Upper lobe of left lung (tissue), 6 donors: Measurements from ENCODE around the gene LRRC73. TPM values are rescaled to one million over a fixed set of nuclear protein-coding genes. Genes with fewer than 3 reads are reported as not detected.
"Not testable (repeated sequence)": the region's sequence is repeated elsewhere in the genome, so short reads cannot be mapped to it uniquely, and the experiment has no call there.

Source experiments
- ATAC-seq, 2 donors: fragments of 200-7000 bp; cut with Tn5 transposase; one replicate each; pipeline ENCODE4 v1.9.1; 2022; ENCODE audit warnings: mild to moderate bottlenecking in 2 of 2, moderate library complexity in 2 of 2; ENCODE audit not compliant: low FRiP score in 2 of 2
- DNase-seq, 2 donors: peaks; one replicate each; pipeline ENCODE4 v3.0.0-alpha.2; 2019 to 2020
- H3K27ac ChIP-seq, 4 donors: fragments of 200-600 bp; sonication (generic); one replicate each; pipeline ENCODE4 v1.5.1; 2016 to 2019
- H3K27me3 ChIP-seq, 4 donors: fragments of 200-600 bp; sonication (generic); one replicate each; pipeline ENCODE4 v1.5.1; 2017 to 2019
- H3K36me3 ChIP-seq, 4 donors: fragments of 200-600 bp; sonication (generic); one replicate each; pipeline ENCODE4 v1.5.1; 2016 to 2019
- H3K4me1 ChIP-seq, 4 donors: fragments of 200-600 bp; sonication (generic); one replicate each; pipeline ENCODE4 v1.5.1; 2018 to 2019
- H3K4me3 ChIP-seq, 4 donors: fragments of 200-600 bp; sonication (generic); one replicate each; pipeline ENCODE4 v1.5.1; 2017 to 2019; ENCODE audit warnings: mild to moderate bottlenecking in 2 of 4, moderate library complexity in 1 of 4
- H3K9me3 ChIP-seq, 4 donors: fragments of 200-600 bp; sonication (generic); one replicate each; pipeline ENCODE4 v1.5.1; 2018 to 2019
- CTCF ChIP-seq, 6 experiments: fragments of 450-650 bp in 4 of 6; fragments of 200-600 bp in 2 of 6; sonication (generic) in 2 of 6; IDR thresholded peaks; one replicate each; pipeline ENCODE4 v1.5.1; 2016 to 2019; ENCODE audit warnings: antibody characterized with exemption in 6 of 6
- EP300 ChIP-seq, 4 donors: sonication (generic); formaldehyde crosslinking; IDR thresholded peaks; one replicate each; pipeline ENCODE4 v1.5.1; 2017; ENCODE audit warnings: antibody characterized with exemption in 4 of 4, control low read depth in 2 of 4
- POLR2A ChIP-seq, 4 donors: fragments of 450-650 bp; IDR thresholded peaks; one replicate each; pipeline ENCODE4 v1.5.1; 2016 to 2017; ENCODE audit warnings: antibody characterized with exemption in 4 of 4, mild to moderate bottlenecking in 2 of 4
- POLR2AphosphoS5 ChIP-seq, 2 donors: sonication (generic); formaldehyde crosslinking; IDR thresholded peaks; one replicate each; pipeline ENCODE4 v1.5.1; 2017; ENCODE audit warnings: antibody characterized with exemption in 2 of 2
- WGBS, 2 donors: methylation state at CpG; one replicate each; pipeline ENCODE4 v1.1.5; 2017 to 2018; 5-methylcytosine and 5-hydroxymethylcytosine counted together
- total RNA-seq, 6 donors: library from RNA; depleted of rRNA in 4 of 6; stranded (reverse); fragments of >200 nt in 4 of 6; gene quantifications; one replicate each; pipeline versions ENCODE4 v1.1.0 to v1.2.1, GENCODE V29; 2016 to 2021
- donor health status: DM: no; HTN: no; CAD: no; lungs with moderate emphysema.
- donor health status: DM: no; HTN: yes; CAD: no; lungs with severe emphysema.

LRRC73 gene
- total RNA-seq, 6 donors from 2014 or later, result 0.34 to 3.4 (median 2.5) TPM

DNA sequence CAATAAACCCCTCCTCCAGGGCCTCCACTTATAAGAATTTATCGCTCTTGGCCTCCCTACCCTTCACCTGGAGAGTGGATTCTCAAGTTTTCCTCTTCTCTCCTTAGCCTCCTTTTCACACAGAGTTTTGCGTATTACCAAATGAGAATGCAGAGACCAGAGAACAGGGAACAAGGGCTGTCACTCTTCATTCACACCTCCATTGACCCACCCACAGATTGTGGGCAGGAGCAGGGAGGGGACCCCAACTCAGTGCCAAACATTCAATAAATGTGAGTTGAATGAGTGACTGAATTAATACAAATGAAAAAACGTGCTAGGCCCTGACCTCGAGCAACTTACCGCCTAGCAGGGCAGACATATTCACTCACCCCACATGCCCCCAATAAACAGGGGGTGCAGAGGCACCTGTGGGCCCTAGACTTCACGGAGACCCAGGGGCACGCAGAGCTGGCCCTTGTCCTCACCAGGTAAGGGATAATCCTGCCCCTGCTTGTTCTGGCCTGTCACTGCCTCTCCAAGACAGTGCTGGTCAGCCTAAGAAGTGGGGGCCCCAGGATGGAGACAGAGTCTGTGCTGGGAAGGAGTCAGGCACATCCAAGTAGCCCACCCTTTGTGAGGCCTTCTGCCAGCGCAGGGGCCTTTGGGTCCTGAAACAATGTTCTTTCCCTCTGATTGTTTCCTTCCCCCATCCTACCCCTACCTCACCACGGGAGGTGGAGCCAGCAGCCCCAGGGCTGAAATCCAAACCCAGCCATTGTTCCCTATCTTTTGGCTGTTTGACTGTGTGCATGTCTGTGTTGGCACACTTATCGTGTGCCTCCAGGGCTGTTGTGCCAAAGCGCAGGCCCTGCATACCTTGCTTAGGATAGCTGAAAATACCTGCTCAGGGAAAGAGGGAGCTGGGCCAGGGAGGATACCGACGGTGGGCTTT lies 41.1 kb downstream of the LRRC73 start:
- DNase-seq, result no peak
- H3K36me3 ChIP-seq, result no peaks in the 10 kb centered on the region
- no peak overlapping the region for H3K27ac ChIP-seq
- no peak overlapping the region for H3K4me3 ChIP-seq
- ATAC-seq, result no peak
- WGBS, 2 donors, result 65 to 76% methylated on average over 11 to 13 of the region's 13 CpGs
- H3K9me3 ChIP-seq, result no peaks in the 10 kb centered on the region
- TF ChIP-seq POLR2A (IDR thresholded peaks at IDR 0.05), result no peak
- TF ChIP-seq CTCF (IDR thresholded peaks at IDR 0.05), result no peak
- TF ChIP-seq EP300 (IDR thresholded peaks at IDR 0.05), result no peak
- no peak for TF ChIP-seq POLR2AphosphoS5 (IDR thresholded peaks at IDR 0.05)
- H3K27me3 ChIP-seq, result no peaks in the 10 kb centered on the region
- H3K4me1 ChIP-seq, result no peaks in the 10 kb centered on the region

DNA sequence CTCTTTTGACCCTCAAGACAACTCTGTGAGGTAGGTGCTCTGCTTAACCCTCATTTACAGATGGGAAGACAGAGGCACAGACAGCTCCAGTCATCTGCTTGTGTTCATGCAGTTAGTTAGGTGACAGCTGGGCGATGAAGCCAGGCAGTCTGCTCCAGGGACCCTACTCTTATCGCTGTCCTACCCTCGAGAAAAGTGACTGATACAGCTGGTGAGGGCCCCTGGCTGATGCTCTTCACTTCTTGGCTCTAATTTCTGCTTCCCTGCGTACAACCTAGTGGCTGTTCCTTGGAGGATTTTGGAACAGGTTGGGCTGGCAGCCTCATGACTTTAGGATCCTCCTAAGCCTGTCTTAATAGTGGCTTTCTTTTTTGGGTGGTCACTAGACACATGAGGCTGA lies 41.9 kb downstream of the LRRC73 start:
- no peak overlapping the region for H3K27ac ChIP-seq
- ATAC-seq, result no peak

GRCh38 chr6:43467752-43468151 lies 42.4 kb downstream of the LRRC73 start:
- TF ChIP-seq POLR2AphosphoS5 (IDR thresholded peaks at IDR 0.05) (no peak), CTCF (IDR thresholded peaks at IDR 0.05) (no peak), POLR2A (IDR thresholded peaks at IDR 0.05) (no peak), EP300 (IDR thresholded peaks at IDR 0.05) (no peak)
- ATAC-seq (no peak), DNase-seq (no peak)

More for the DNA sequence above, 41.9 kb downstream of the LRRC73 start:
- 77 to 90% methylated on average over 3 to 4 of the region's 4 CpGs for WGBS, 2 donors
- Histone ChIP-seq H3K27me3 (no peaks in the 10 kb centered on the region), H3K36me3 (no peaks in the 10 kb centered on the region), H3K4me3 (no peak overlapping the region), H3K4me1 (no peaks in the 10 kb centered on the region), H3K9me3 (no peaks in the 10 kb centered on the region)
- DNase-seq, result no peak
- TF ChIP-seq POLR2AphosphoS5 (IDR thresholded peaks at IDR 0.05), result no peak
- no peak for TF ChIP-seq POLR2A (IDR thresholded peaks at IDR 0.05)
- TF ChIP-seq CTCF (IDR thresholded peaks at IDR 0.05), result no peak
- no peak for TF ChIP-seq EP300 (IDR thresholded peaks at IDR 0.05)

GRCh38 chr6:43467265-43467664 lies 42.9 kb downstream of the LRRC73 start:
- H3K27me3 ChIP-seq, H3K4me1 ChIP-seq, H3K9me3 ChIP-seq, H3K36me3 ChIP-seq, H3K4me3 ChIP-seq, H3K27ac ChIP-seq, ATAC-seq, DNase-seq: not testable (repeated sequence)
- 67 to 69% methylated on average over 5 of the region's 5 CpGs for WGBS, 2 donors

More at GRCh38 chr6:43467752-43468151, 42.4 kb downstream of the LRRC73 start:
- no peak overlapping the region for H3K27ac ChIP-seq
- H3K36me3 ChIP-seq, result no peaks in the 10 kb centered on the region
- 71 to 78% methylated on average over 4 of the region's 4 CpGs for WGBS, 2 donors
- H3K9me3 ChIP-seq, result no peaks in the 10 kb centered on the region
- H3K4me1 ChIP-seq, result no peaks in the 10 kb centered on the region
- no peaks in the 10 kb centered on the region for H3K27me3 ChIP-seq
- H3K4me3 ChIP-seq, result no peak overlapping the region

DNA sequence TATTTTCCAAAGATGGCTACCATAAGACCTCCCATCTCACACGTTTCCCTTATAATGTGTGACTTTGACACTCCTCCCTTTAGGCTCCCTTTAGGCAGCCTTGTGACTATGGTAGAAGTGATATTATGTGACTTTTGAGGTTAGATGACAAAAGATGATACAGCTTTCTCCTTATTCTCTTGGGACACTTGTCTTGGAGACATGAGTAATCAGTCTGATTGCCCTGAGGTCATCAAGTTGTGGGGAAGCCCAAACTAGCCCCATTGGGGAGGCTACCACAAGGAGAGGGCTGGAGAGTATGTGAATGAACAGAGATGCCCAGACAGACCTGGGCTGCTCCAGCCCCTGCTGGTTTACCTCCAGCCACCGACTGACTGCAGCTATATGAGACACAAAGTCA lies 44.2 kb downstream of the LRRC73 start:
- no peaks in the 10 kb centered on the region for H3K36me3 ChIP-seq
- WGBS, 2 donors, result 76 to 79% methylated on average over 2 of the region's 2 CpGs
- no peaks in the 10 kb centered on the region for H3K9me3 ChIP-seq
- TF ChIP-seq POLR2A (IDR thresholded peaks at IDR 0.05) (no peak), POLR2AphosphoS5 (IDR thresholded peaks at IDR 0.05) (no peak), CTCF (IDR thresholded peaks at IDR 0.05) (no peak), EP300 (IDR thresholded peaks at IDR 0.05) (no peak)
- ATAC-seq (no peak), DNase-seq (no peak)
- H3K27me3 ChIP-seq, result no peaks in the 10 kb centered on the region
- H3K4me3 ChIP-seq, result no peak overlapping the region
- H3K4me1 ChIP-seq, result no peaks in the 10 kb centered on the region
- H3K27ac ChIP-seq, result no peak overlapping the region
